ENCODE results near the gene AGO4. TPM values are rescaled to one million over a fixed set of nuclear protein-coding genes. Genes with fewer than 3 reads are reported as not detected.

AGO4 gene
- total RNA-seq, 2 experiments from 2014 or later = 12.1 to 16.1 TPM

GRCh38 chr1:35901235-35901634 lies 93.4 kb downstream of the AGO4 start:
- CTCF ChIA-PET = interaction anchor here (0.9 to 1.2 kb wide), 2 partner anchors 9 to 16 kb away, joined by 3 to 4 read pairs; no protein-coding TSS in a partner anchor
- Mint-ChIP-seq H3K4me1 (no peaks in the 10 kb centered on the region), H3K27me3 (no peaks in the 10 kb centered on the region), H3K27ac (no peak overlapping the region), H3K36me3 (peaks cover 17% of the 10 kb centered on the region), H3K9me3 (ENCODE audit: low read depth) (no peaks in the 10 kb centered on the region), H3K4me3 (no peak overlapping the region)
- DNase-seq (no peak), ATAC-seq (no peak)

- H3K4me1 Mint-ChIP-seq = no peaks in the 10 kb centered on the region
- H3K4me3 Mint-ChIP-seq = no peak overlapping the region
- H3K9me3 Mint-ChIP-seq (ENCODE audit: low read depth) = no peaks in the 10 kb centered on the region
- DNase-seq (no peak), ATAC-seq (no peak)
- peaks cover 18% of the 10 kb centered on the region for H3K36me3 Mint-ChIP-seq
- no peaks in the 10 kb centered on the region for H3K27me3 Mint-ChIP-seq
- H3K27ac Mint-ChIP-seq = no peak overlapping the region
- CTCF ChIA-PET = no interaction called here
These were observed 94.9 kb downstream of the AGO4 start for GRCh38 chr1:35902671-35903070.

Other genes with a start within 250 kb of the AGO4 start
- gene TFAP2E, start 234.7 kb upstream of the AGO4 start, total RNA-seq = 1 to 10 TPM in 1 of 2 experiments, under 1 TPM in 1; 0.68 to 1.0 TPM
- 100 to 1,000 TPM in 1 of 2 experiments, 10 to 100 TPM in 1; 88.8 to 103 TPM for gene PSMB2, start 166.5 kb upstream of the AGO4 start, total RNA-seq
- 10 to 100 TPM; 18.3 to 20.9 TPM for gene C1orf216, start 89.1 kb upstream of the AGO4 start, total RNA-seq
- gene CLSPN, start 38.0 kb upstream of the AGO4 start, total RNA-seq = 100 to 1,000 TPM in 1 of 2 experiments, 10 to 100 TPM in 1; 99.8 to 102 TPM
- 10 to 100 TPM; 23.7 to 29.3 TPM for gene AGO1, start 75.2 kb downstream of the AGO4 start, total RNA-seq
- 10 to 100 TPM; 26.2 to 33.1 TPM for gene AGO3, start 123.1 kb downstream of the AGO4 start, total RNA-seq